SK-N-SH (cell line): Measurements from ENCODE around the gene FGGY. TPM values are rescaled to one million over a fixed set of nuclear protein-coding genes. Genes with fewer than 3 reads are reported as not detected.

Source experiments
- CTCF ChIA-PET: fragments of 300-600, 350-600 bp; formaldehyde crosslinking; extraction: SDS; loops from one replicate; lab custom pipeline; 2021; lab: Yijun Ruan, JAX
- POLR2A ChIA-PET: fragments of 350-600 bp; sonication (Branson Sonifier 250); formaldehyde crosslinking; extraction: SDS; loops from one replicate; lab custom pipeline; 2020; ENCODE audit warnings: antibody characterized with exemption, inconsistent platforms; lab: Yijun Ruan, JAX
- DNase-seq: peaks from one replicate; pipeline ENCODE4 v3.0.0; 2012
- H2AFZ ChIP-seq: fragments of 200-600 bp; sonication (generic); 2 replicates; pipeline ENCODE4 v1.8.1; 2016; ENCODE audit warnings: antibody characterized with exemption, mild to moderate bottlenecking, low read depth
- H3F3A ChIP-seq: fragments of 200-600 bp; sonication (generic); replicated peaks from 2 replicates; pipeline ENCODE3; 2016; ENCODE audit warnings: antibody characterized with exemption, mild to moderate bottlenecking; ENCODE audit not compliant: insufficient read depth
- H3K27ac ChIP-seq, 2 experiments: fragments of 200-500 bp in 1 of 2; fragments of 200-600 bp in 1 of 2; sonication (Bioruptor generic) in 1 of 2; sonication (generic), shearing (Covaris generic) in 1 of 2; 2 replicates each; pipeline versions ENCODE4 v1.5.1 to v1.6.1; 2014 to 2016; ENCODE audit warnings: low read depth in 2 of 2, inconsistent platforms in 1 of 2, low read length in 1 of 2, mild to moderate bottlenecking in 1 of 2, mixed read lengths in 1 of 2
- H3K27me3 ChIP-seq: fragments of 200-600 bp; sonication (generic), shearing (Covaris generic); 2 replicates; pipeline ENCODE4 v1.6.1; 2016; ENCODE audit warnings: mixed run types; ENCODE audit not compliant: insufficient read depth
- H3K36me3 ChIP-seq, 2 experiments: fragments of 200-500 bp in 1 of 2; fragments of 200-600 bp in 1 of 2; sonication (Bioruptor generic) in 1 of 2; sonication (generic) in 1 of 2; replicated peaks in 1 of 2; 2 replicates each; pipeline versions ENCODE3 to v1.5.1; 2014 to 2016; ENCODE audit warnings: low read length in 1 of 2, mild to moderate bottlenecking in 1 of 2; ENCODE audit not compliant: insufficient read depth in 2 of 2, control insufficient read depth in 1 of 2
- H3K4me1 ChIP-seq, 2 experiments: fragments of 200-500 bp in 1 of 2; fragments of 200-600 bp in 1 of 2; sonication (Bioruptor generic) in 1 of 2; sonication (generic), shearing (Covaris generic) in 1 of 2; 2 replicates each; pipeline versions ENCODE4 v1.5.1 to v1.6.1; 2014 to 2016; ENCODE audit warnings: low read depth in 1 of 2, low read length in 1 of 2, mixed run types in 1 of 2; ENCODE audit not compliant: insufficient read depth in 2 of 2, control insufficient read depth in 1 of 2
- H3K4me2 ChIP-seq: fragments of 200-600 bp; sonication (generic), shearing (Covaris generic); 2 replicates; pipeline ENCODE4 v1.6.1; 2017; ENCODE audit warnings: mixed run types
- H3K4me3 ChIP-seq, 2 experiments: fragments of 200-500 bp in 1 of 2; fragments of 200-600 bp in 1 of 2; sonication (Bioruptor generic) in 1 of 2; sonication (generic), shearing (Covaris generic) in 1 of 2; 2 replicates each; pipeline versions ENCODE4 v1.5.1 to v1.8.1; 2014 to 2016; ENCODE audit warnings: low read depth in 2 of 2, inconsistent platforms in 1 of 2, low read length in 1 of 2, mild to moderate bottlenecking in 1 of 2, mixed read lengths in 1 of 2, moderate library complexity in 1 of 2
- H3K79me2 ChIP-seq: fragments of 200-600 bp; sonication (generic); 2 replicates; pipeline ENCODE4 v1.8.1; 2017; ENCODE audit warnings: mild to moderate bottlenecking; ENCODE audit not compliant: insufficient read depth
- H3K9ac ChIP-seq: fragments of 200-600 bp; sonication (generic); 2 replicates; pipeline ENCODE4 v1.6.1; 2017; ENCODE audit warnings: mixed run types
- H3K9me2 ChIP-seq: fragments of 200-600 bp; sonication (generic); 2 replicates; pipeline ENCODE4 v1.6.1; 2017; ENCODE audit warnings: mixed run types
- H3K9me3 ChIP-seq: fragments of 200-600 bp; sonication (generic); 2 replicates; pipeline ENCODE4 v1.6.1; 2017; ENCODE audit warnings: mixed run types, mild to moderate bottlenecking, moderate library complexity
- H4K20me1 ChIP-seq: fragments of 200-600 bp; sonication (generic); 2 replicates; pipeline ENCODE4 v1.6.1; 2017; ENCODE audit warnings: mild to moderate bottlenecking, mixed run types; ENCODE audit not compliant: insufficient read depth
- EP300 ChIP-seq, 2 experiments: IDR thresholded peaks; 2 replicates each; pipeline versions ENCODE4 v1.4.0 to v1.6.1; 2012; ENCODE audit warnings: borderline replicate concordance in 1 of 2, low read depth in 1 of 2, low read length in 1 of 2
- EZH2phosphoT487 ChIP-seq: fragments of 200-600 bp; sonication (generic); IDR thresholded peaks from 2 replicates; pipeline ENCODE4 v1.6.1; 2017; ENCODE audit warnings: low read depth, mixed run types, mild to moderate bottlenecking, antibody characterized with exemption, moderate library complexity, borderline replicate concordance
- FOSL2 ChIP-seq: IDR thresholded peaks from 2 replicates; pipeline ENCODE4 v1.4.0; 2012; ENCODE audit warnings: low read depth, mild to moderate bottlenecking, moderate library complexity, borderline replicate concordance
- FOXJ3 ChIP-seq: sonication (generic); formaldehyde crosslinking; IDR thresholded peaks from 2 replicates; pipeline ENCODE4 v1.5.1; 2020; ENCODE audit warnings: mild to moderate bottlenecking, missing genetic modification reagents
- MEF2A ChIP-seq: IDR thresholded peaks from 2 replicates; pipeline ENCODE4 v1.4.0; 2012; ENCODE audit warnings: low read depth, borderline replicate concordance
- RCOR1 ChIP-seq: fragments of 150-350 bp; IDR thresholded peaks from 2 replicates; pipeline ENCODE4 v1.6.1; 2017; ENCODE audit warnings: antibody characterized with exemption, low read length
- REST ChIP-seq: IDR thresholded peaks from 2 replicates; pipeline ENCODE4 v1.6.1; 2012; ENCODE audit warnings: mild to moderate bottlenecking, low read depth, low read length, moderate library complexity
- RFX5 ChIP-seq: IDR thresholded peaks from 2 replicates; pipeline ENCODE4 v1.6.1; 2012; ENCODE audit warnings: mild to moderate bottlenecking, improper control_type of control experiment, low read length
- RXRA ChIP-seq: IDR thresholded peaks from 2 replicates; pipeline ENCODE4 v1.4.0; 2012; ENCODE audit warnings: low read depth, mild to moderate bottlenecking, borderline replicate concordance
- USF1 ChIP-seq: IDR thresholded peaks from 2 replicates; pipeline ENCODE4 v1.4.0; 2012; ENCODE audit warnings: low read depth, borderline replicate concordance
- WGBS: methylation state at CpG from one replicate; pipeline ENCODE4 v1.1.6; 2017; ENCODE audit warnings: low lambda C conversion rate; 5-methylcytosine and 5-hydroxymethylcytosine counted together
- polyA plus RNA-seq, 3 experiments: library from polyadenylated mRNA; depleted of rRNA; stranded (reverse); fragments of >200 nt; gene quantifications; 2 replicates each; pipeline ENCODE4 v1.2.3, GENCODE V29; 2012

Gene FGGY
- polyA plus RNA-seq, 1 of the 3 experiments (the other 2 are of a cell fraction) = 10.3 TPM

GRCh38 chr1:59355361-59355760 lies 58.5 kb downstream of the FGGY start:
- Histone ChIP-seq H3K9ac (no peak overlapping the region), H3K4me3 (no peak overlapping the region), H3K9me2 (no peaks in the 10 kb centered on the region), H3K27ac (no peak overlapping the region), H3K27me3 (no peaks in the 10 kb centered on the region), H3F3A (no peaks in the 10 kb centered on the region), H3K4me1 (no peaks in the 10 kb centered on the region), H3K4me2 (no peak overlapping the region), H4K20me1 (no peaks in the 10 kb centered on the region), H3K36me3 (no peaks in the 10 kb centered on the region), H3K79me2 (no peaks in the 10 kb centered on the region), H2AFZ (no peak overlapping the region), H3K9me3 (no peaks in the 10 kb centered on the region)
- TF ChIP-seq EZH2phosphoT487 = no peak
- no peak for TF ChIP-seq EP300 (IDR thresholded peaks at IDR 0.05; ENCODE audit: borderline replicate concordance in 1 of 2, low read depth in 1 of 2, low read length in 1 of 2)
- no peak for TF ChIP-seq REST
- TF ChIP-seq FOSL2 = no peak
- no peak for TF ChIP-seq RXRA
- no peak for TF ChIP-seq USF1
- DNase-seq = no peak
- ChIA-PET CTCF (no interaction called here), POLR2A (no interaction called here)

GRCh38 chr1:59356627-59357026 lies 59.7 kb downstream of the FGGY start:
- Histone ChIP-seq H3K27ac (no peak overlapping the region), H3K79me2 (no peaks in the 10 kb centered on the region), H4K20me1 (no peaks in the 10 kb centered on the region), H3K9me3 (no peaks in the 10 kb centered on the region), H3K4me3 (no peak overlapping the region), H3K36me3 (no peaks in the 10 kb centered on the region), H2AFZ (no peak overlapping the region), H3F3A (no peaks in the 10 kb centered on the region), H3K27me3 (no peaks in the 10 kb centered on the region), H3K9ac (no peak overlapping the region), H3K4me1 (no peaks in the 10 kb centered on the region), H3K4me2 (no peak overlapping the region), H3K9me2 (no peaks in the 10 kb centered on the region)
- POLR2A ChIA-PET = no interaction called here
- TF ChIP-seq RFX5 (no peak), RCOR1 (no peak), MEF2A (no peak), FOXJ3 (CRISPR knock-in tag) (no peak)
- DNase-seq = no peak
- WGBS = 88% methylated on average over 1 of the region's 1 CpG
- CTCF ChIA-PET = no interaction called here
